ENCODE measurements around the gene TMEM175.
"Not testable (repeated sequence)": the region's sequence is repeated elsewhere in the genome, so short reads cannot be mapped to it uniquely, and the experiment has no call there.

TMEM175 gene

DNA sequence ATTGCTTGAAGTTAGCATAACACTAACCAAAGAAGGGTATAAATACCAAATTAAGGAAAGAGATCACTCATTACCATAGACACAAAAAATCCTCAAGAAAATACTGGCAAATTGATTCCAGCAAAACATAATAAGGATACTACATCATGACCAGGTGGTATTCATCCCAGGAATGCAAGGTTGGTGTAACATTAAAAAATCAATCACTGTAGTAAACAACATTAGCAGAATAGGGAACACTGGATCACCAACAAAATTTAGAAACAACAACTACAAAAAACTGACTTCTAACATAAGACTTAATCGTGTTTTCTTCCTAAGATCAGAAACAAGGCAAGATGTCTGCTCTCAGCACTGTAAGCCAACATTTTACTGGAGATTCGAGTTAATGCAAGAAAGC, 14.3 kb upstream of the TMEM175 start:
- DNase-seq, result no peak

DNA sequence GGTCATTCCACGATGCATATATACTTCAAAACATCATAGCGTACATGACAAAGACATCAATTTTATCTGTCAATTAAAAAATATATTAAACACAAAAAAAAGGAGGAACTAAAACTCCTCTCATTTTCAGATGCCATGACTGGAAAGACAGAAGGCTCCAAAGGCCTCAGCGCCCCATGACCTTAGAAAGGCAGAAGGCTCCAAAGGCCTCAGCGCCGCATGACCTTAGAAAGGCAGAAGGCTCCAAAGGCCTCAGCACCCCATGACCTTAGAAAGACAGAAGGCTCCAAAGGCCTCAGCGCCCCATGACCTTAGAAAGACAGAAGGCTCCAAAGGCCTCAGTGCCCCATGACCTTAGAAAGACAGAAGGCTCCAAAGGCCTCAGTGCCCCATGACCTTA, 13.7 kb upstream of the TMEM175 start:
- not testable (repeated sequence) for DNase-seq

DNA sequence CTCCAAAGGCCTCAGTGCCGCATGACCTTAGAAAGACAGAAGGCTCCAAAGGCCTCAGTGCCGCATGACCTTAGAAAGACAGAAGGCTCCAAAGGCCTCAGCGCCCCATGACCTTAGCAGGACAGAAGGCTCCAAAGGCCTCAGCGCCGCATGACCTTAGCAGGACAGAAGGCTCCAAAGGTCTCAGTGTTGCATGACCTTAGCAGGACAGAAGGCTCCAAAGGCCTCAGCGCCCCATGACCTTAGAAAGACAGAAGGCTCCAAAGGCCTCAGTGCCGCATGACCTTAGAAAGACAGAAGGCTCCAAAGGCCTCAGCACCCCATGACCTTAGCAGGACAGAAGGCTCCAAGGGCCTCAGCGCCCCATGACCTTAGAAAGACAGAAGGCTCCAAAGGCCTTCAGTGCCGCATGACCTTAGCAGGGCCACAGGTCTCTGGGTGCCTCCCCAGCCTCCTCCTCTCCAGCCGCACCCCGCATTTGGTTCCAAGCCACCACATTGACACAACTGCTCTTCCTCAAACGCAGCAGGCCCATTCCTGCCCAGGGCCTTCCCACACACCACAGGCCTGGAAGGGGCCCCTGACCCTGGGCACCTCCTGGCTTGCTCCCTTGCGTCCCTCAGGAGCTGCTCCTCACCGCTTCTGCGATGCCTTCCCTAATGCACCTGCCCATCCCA, 13.1 kb upstream of the TMEM175 start:
- DNase-seq, result not testable (repeated sequence)

DNA sequence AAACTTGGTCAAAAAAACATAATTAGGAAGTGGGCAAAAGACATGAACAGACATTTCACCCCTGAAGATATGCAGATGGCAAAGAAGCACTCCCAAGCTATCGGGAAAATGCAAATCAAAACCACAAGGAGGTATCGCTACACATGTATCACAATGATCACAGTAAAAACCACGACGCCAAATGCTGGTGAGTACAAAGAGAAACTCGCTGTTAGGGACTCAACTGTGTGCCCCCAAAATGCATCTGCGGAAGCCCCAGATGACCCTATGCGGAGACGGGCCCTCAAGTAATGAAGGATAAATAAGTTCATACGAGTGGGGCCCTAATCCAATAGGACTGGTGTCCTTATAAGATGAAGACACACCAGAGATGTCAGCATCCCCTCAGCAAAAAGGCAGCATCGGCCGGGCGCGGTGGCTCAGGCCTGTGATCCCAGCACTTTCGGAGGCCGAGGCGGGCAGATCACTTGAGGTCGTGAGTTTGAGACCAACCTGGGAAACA, 10.4 kb upstream of the TMEM175 start:
- no peak for DNase-seq

DNA sequence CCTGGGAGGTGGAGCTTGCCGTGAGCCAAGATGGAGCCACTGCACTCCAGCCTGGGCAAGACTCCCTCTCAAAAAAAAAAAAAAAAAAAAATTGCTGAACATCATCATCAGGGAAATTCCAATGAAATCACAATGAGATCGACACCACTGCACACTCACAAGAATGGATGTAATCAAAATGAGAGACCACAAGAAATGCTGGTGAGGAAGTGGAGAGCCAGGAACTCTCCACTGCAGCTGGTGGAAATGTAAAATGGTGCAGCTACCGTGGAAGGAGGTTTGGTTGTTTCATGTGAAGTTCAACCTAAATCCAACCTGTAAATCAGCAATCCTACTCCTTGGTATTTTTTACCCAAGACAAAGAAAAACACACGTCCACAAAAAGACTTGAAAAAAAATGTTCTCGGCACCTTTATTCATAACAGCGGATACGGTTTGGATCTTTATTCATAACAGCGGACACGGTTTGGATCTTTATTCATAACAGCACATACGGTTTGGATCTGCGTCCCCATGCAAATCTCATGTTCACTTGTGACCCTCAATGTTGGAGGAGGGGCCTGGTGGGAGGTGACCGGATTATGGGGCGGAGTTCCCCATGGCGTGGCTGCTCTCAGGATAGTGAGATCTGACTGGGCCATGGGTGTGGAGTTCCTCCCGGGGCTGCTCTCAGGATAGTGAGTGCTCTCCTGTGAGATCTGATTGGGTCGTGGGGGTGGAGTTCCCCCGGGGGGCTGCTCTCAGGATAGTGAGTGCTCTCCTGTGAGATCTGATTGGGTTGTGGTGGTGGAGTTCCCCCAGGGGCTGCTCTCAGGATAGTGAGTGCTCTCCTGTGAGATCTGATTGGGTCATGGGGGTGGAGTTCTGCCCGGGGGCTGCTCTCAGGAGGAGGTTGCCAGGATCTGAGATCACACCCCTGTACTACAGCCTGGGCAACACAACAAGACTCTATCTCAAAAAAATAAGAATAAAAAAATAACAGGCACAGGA, 7.9 kb upstream of the TMEM175 start:
- DNase-seq, result peak; percentile 97

DNA sequence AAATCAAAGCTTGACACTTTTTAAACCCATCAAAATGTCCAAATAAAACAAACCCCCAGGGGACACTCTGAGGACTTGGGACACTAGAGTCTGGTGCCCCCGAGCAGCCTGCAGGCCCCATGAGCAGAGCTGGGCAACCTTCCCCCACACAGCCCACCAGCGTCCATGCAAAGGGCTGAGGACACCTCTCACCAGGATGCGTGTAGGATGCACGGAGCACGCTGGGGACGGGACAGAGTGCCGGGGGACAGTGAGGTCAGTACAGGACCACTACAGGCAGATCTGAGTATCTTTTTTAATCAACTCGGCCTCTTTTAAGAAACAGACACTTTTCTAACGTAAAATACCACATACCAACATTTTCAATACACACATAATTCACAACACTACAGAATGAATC, 7.1 kb upstream of the TMEM175 start:
- DNase-seq, result no peak

DNA sequence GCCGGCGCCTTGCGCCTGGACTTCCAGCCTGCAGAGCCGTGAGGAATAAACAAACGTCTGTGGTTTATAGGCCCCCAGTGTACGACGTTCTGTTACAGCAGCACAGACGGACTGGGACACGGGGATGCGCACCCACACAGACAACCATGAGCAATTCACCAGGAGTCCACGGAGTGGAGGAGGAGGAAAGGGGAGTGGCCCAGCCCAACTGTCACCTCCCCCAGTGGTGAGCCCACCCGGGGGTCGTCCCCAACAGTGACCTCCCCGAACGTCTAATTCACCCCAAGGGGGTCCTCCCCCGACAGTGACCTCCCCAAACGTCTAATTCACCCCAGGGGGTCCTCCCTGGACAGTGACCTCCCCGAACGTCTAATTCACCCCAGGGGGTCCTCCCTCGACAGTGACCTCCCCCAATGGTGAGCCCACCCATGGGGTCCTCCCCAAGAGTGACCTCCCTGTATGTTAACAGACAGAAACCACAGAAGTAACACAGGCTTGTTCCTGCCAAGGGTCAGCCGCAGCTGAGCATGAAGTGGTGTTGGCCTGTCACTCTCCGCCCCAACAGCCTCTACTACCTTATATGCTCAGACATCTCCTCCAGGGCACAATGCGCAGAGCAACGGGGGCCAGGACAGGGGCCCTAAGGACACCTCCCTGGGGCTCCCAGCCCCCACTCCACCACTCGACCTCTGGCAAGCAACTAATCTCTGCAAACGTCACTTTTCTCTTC, 6.3 kb upstream of the TMEM175 start:
- no peak for DNase-seq

DNA sequence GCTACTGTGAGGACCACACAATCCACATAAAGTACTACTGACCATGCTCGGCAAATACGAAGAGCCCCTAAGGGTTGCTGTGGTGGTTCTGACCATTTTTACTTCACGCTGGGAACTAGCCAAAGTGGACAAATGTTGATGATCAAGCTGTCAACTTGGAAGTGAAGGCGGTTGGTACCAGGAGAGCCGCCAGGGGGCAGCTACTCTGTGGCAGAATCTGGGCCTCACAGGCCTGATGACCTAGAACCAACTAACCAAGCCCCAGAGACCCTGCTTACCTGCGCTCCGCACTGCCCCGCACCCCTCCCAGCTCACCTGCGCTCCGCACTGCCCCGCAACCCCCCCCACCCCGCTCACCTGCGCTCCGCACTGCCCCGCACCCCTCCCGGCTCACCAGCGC, 5.7 kb upstream of the TMEM175 start:
- DNase-seq, result no peak

DNA sequence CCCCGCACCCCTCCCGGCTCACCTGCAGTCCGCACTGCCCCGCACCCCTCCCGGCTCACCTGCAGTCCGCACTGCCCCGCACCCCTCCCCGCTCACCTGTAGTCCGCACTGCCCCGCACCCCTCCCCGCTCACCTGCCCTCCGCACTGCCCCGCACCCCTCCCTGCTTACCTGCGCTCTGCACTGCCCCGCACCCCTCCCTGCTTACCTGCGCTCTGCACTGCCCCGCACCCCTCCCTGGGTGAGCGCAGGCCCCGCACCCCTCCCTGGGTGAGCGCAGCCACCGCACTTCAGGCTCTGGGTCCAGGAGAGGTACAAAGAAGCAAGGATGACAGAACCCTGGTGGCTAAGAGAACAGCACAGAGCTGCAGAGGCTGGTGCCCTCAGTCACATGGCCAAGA, 4.7 kb upstream of the TMEM175 start:
- not testable (repeated sequence) for DNase-seq

DNA sequence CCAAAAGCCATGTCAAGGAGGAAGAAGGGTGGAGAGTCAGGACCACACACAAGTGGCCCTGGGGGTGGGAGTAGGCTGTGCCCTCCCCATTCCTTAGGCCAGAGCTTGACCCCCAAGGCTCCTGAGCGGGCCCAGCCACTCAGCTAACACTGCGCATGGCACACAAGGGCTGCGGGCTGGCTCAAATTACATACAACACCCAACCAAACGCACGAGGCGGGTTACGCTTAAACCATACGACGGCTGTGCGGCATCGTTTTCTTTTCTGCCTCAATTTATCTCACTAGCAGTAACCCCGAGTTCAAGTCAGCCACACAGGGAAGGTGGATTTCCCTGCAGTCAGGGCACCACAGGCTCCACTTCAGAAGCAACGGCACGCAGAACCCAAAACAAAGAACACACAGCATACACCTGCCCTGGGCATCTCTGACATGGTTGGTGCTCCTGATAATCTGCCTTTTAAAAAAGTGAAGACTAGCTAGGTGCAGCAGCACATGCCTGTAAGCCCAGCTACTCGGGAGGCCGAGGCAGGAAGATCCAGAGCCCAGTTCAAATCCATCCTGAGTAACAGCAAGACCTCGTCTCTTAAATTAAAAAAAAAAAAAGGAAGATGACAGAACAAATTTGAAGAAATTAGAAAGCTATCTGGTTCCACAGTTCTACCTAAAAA, 3.0 kb upstream of the TMEM175 start:
- no peak for DNase-seq

DNA sequence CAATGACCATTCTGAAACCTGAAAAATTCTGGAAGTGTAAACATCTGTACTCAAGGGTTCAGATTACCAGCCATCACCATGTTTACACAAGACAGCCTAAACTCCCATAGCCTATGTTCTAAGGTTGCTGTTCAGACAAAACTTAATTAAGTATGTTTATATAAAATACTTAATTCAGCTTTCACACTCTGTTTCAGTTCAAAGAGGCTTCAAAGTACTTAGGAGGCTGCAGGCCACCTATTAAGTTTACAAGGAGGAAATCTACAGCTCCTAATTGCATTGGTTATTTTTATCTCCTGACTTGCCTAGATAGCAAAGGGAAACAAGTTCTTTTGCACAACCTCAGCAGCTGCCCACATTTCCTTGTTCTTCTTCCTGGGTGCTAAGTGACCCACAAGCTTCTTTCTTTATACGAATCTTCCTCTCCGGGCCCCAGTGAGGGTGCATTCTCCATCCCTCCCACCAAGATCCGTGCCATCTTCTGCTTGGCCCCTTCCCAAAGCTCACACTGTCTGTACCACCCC, 2.2 kb upstream of the TMEM175 start:
- DNase-seq, result no peak

DNA sequence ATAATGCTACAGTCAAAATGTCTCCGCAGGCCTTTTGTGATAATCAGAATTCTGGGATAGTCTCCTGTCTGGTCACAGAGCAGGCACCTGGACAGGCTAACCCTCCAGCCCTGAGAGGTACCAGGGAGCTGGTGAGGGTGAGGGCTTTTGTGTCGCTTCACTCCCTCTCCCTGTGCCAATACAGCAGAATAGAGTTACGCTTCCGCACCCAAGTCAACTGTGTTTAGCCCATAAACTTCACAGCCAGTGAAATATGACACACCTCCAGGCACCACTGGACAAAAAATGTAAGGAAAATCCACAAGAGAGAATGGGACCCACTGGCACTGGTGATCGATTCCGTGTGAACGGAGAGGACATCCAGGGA, 1.4 kb upstream of the TMEM175 start:
- no peak for DNase-seq

DNA sequence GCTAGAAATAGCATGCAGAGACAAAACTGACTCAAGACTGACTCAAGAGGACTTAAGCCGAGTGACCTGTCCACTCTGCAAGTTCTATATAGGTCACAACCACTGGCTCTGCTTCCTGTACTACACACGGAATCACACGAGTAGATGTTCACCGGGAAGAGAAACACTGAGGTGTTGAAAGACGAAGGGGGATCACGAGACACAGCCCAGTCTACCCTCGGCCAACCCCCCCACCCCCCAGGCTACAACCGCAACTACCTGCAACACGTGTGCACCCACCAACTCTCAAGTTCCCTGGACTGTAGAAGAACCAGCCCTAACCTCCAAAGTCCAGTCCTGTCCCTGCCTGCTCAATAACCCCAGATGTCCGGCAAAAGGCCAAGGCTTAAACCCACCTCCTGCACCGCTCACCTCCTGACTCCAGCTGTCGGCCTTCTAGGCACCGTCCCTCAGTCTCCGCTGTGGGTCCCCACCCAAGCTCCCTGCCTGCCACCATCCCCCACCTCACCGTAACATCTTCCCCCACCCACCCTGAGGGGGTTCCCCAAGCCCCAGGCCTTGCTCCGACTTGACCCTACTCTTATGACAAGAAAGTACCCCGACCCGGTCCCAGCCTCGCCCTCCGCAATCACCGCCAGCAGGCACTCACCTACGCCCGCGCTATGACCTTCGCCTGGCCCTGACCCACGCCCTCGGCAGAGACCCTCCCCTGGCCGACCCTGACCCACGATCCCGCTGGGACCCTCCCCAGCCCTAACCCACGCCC, 883 bp upstream of the TMEM175 start:
- DNase-seq, result no peak

DNA sequence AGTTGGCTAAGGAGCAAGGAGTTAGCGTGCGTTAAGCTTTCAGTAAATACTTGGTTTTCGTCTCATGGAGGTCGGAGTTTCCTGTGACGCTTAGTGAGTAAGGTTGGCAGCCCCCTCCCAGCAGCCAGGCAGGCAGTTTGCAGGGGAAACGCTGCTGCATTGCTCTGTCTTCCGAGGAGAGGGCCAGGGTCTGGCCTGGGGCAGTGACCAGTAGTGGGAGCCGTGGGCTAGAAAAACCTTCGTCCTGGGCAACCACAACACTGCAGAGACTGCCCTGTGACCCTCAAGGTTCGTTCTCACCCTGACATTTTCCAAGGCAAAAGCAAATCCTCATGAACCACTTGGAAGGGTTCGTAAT, 432 bp downstream of the TMEM175 start:
- no peak for DNase-seq

DNA sequence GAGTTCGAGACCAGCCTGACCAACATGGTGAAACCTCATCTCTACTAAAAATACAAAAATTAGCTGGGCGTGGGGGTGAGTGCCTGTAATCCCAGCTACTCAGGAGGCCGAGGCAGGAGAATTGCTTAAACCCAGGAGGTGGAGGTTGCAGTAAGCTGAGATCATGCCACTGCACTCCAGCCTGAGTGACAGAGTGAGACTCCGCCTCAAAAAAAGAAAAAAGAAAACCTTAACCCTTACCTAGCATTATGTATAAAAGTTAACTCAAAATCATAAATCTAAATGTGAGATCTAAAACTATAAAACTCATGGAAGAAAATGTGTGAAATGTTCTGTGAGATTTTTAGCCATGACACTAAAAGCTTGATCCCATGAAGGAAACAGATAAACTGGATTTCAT, 7.2 kb downstream of the TMEM175 start:
- DNase-seq, result not testable (repeated sequence)

DNA sequence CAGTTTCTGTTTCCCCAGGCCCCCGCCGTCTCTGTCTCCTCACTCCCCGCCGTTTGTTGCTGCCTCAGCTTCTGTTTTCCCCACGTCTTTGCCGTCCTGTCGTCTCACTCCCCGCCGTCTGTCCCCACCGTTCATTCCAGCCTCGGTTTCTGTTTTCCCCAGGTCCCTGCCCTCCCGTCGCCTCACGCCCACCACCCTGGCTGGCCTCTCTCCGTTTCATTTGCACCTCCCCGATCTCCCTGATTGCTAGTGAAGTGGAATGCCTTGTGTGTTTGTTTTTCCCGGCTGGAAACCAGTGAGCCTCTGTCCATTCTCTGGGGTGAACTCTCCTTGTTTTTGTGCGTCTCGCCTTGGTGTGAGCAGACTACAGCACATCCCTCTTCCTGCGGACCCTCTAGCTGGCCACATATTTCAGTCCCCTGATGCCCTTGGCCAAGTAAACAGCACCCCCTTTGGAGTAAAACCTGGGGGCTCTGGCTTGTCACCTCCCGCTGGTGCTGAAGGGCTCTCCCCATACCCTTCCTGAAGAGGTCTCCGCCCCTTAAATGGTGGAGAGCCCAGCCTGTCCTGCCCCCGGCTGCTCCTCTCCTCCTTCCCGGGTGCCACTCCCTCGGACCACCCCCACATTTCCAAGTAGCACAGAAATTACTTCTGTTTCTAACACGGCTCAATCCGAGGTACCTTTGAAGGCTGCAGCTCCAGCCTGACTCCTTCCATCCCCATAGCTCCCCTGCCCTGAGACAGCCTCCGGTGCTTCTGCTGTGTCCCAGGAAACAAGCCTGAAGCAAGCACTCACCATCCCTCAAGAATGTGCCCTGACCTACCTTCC, 13.2 kb downstream of the TMEM175 start:
- DNase-seq, result no peak

DNA sequence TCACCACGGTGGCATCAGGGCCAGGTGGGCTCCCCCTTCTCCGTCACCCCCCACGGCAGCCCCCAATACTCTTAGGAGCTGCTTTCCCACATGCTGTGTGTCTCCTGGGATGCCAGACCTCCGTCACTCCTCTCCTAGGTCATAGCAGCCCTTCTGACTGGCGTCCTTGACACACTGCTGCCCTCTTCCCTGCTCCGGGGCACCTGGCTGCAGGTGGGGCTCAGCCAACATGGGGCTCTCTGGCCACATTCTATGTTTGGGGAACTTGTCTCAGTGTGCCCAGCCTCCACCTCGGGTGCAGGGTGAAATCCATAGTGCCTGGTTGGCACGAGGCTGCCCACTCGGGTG, 13.8 kb downstream of the TMEM175 start:
- no peak for DNase-seq

DNA sequence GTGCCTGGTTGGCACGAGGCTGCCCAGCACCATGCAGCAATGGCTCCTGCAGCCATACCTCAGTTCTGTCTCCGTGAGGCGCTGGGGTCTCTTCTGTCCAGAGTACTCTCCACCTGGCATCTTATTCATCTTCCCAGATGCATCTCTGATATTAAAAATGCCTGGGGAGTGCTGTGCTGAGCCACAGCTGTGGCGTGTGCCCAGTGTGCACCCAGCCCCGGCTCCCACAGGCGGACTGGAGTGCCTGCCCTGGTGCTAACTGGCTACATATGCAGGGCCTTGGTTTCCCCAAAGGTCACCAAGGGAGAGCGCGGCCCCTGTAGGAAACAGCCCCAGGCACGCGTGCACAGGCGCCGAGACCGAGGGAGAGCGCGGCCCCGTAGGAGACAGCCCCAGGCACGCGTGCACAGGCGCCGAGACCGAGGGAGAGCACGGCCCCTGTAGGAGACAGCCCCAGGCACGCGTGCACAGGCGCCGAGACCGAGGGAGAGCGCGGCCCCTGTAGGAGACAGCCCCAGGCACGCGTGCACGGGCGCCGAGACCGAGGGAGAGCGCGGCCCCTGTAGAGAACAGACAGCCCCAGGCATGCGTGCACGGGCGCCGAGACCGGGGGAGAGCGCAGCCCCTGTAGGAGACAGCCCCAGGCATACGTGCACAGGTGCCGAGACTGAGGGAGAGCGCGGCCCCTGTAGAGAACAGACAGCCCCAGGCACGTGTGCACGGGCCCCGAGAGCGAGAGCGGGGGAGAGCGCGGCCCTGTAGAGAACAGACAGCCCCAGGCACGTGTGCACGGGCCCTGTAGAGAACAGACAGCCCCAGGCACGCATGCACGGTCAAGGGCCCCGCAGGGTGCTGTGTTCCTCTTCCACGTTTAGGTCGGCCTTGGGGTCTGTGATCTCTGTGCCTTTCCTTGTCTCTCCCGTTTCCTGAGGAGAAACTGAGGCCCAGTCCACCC, 14.5 kb downstream of the TMEM175 start:
- no peak for DNase-seq

DNA sequence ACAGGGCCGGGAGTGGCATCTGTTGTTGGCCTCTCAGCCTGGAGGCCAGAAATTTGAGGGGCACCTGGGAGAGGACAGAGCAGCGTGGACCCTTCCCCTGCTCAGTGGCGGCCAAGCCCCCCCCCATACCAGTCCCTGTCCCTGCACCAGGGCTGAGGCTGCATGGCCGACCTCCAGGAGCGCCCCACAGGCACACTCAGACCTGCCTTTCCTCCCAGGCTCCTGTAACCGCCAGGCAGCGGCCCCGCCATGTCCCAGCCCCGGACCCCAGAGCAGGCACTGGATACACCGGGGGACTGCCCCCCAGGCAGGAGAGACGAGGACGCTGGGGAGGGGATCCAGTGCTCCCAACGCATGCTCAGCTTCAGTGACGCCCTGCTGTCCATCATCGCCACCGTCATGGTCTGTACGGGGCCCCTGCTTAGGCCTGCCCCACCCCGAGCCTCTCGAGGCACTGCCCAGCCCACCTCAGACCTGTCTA, 15.3 kb downstream of the TMEM175 start:
- DNase-seq, result no peak

Measured in NCI-H1436 (cell line).